ENCODE data around the gene SNX9. TPM values are rescaled to one million over a fixed set of nuclear protein-coding genes. Genes with fewer than 3 reads are reported as not detected.

Gene SNX9
- total RNA-seq, 1 donor from 2014 or later, result 36.0 TPM

DNA sequence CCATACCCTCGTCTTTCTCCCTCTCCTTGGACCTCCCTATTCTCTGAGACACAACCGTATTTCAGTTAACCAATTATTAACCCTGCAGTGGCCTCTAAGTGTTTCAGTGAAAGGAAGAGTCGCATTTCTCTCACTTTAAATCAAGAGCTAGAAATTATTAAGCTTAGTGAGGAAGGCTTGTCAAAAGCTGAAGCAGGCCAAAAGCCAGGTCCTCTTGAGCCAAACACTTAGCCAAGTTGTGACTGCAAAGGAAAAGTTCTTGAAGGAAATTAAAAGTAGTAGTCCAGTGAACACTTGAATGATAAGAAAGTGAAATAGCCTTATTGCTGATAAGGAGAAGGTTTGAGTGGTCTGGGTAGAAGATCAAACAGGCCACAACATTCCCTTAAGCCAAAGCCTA lies 58.3 kb downstream of the SNX9 start:
- H3K4me3 Mint-ChIP-seq (ENCODE audit: unreplicated experiment), result no peak overlapping the region
- H3K27ac ChIP-seq (ENCODE audit: low read depth, low read length), result no peak overlapping the region
- no peak overlapping the region for H2AFZ ChIP-seq (ENCODE audit: low read depth, low read length)
- H3K4me2 ChIP-seq (ENCODE audit: low read length), result no peak overlapping the region
- H3K9me3 ChIP-seq (ENCODE audit: insufficient read depth, low read depth, low read length), result no peaks in the 10 kb centered on the region
- no peak overlapping the region for H3K9ac ChIP-seq (ENCODE audit: low read length)
- H3K36me3 Mint-ChIP-seq (ENCODE audit: low read depth, unreplicated experiment), result peaks cover 29% of the 10 kb centered on the region
- H3K4me1 Mint-ChIP-seq (ENCODE audit: low read depth, unreplicated experiment), result peaks cover 6% of the 10 kb centered on the region
- no peaks in the 10 kb centered on the region for H3K79me2 ChIP-seq (ENCODE audit: insufficient read depth, low read length)
- H3K4me3 ChIP-seq (ENCODE audit: insufficient read depth, low read depth, low read length), result no peak overlapping the region
- no peaks in the 10 kb centered on the region for H3K9me3 Mint-ChIP-seq (ENCODE audit: unreplicated experiment)
- DNase-seq (ENCODE audit: low read depth) (no peak), FAIRE-seq (no peak)
- H3K27me3 ChIP-seq (ENCODE audit: insufficient read depth, low read length), result no peaks in the 10 kb centered on the region
- TF ChIP-seq, protein P1, sequence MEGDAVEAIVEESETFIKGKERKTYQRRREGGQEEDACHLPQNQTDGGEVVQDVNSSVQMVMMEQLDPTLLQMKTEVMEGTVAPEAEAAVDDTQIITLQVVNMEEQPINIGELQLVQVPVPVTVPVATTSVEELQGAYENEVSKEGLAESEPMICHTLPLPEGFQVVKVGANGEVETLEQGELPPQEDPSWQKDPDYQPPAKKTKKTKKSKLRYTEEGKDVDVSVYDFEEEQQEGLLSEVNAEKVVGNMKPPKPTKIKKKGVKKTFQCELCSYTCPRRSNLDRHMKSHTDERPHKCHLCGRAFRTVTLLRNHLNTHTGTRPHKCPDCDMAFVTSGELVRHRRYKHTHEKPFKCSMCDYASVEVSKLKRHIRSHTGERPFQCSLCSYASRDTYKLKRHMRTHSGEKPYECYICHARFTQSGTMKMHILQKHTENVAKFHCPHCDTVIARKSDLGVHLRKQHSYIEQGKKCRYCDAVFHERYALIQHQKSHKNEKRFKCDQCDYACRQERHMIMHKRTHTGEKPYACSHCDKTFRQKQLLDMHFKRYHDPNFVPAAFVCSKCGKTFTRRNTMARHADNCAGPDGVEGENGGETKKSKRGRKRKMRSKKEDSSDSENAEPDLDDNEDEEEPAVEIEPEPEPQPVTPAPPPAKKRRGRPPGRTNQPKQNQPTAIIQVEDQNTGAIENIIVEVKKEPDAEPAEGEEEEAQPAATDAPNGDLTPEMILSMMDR (IDR thresholded peaks at IDR 0.05; ENCODE audit: insufficient read depth, low read depth, low read length), result no peak
- TF ChIP-seq EZH2 (IDR thresholded peaks at IDR 0.05; ENCODE audit: insufficient read depth, low read length), result no peak
- peaks cover 27% of the 10 kb centered on the region for H3K36me3 ChIP-seq (ENCODE audit: insufficient read depth, low read length)
- no peaks in the 10 kb centered on the region for H3K4me1 ChIP-seq (ENCODE audit: insufficient read depth, low read length)
- no peaks in the 10 kb centered on the region for H3K27me3 Mint-ChIP-seq (ENCODE audit: low read depth, unreplicated experiment)
- H4K20me1 ChIP-seq (ENCODE audit: insufficient read depth, low read length), result peaks cover 24% of the 10 kb centered on the region
- H3K27ac Mint-ChIP-seq (ENCODE audit: unreplicated experiment), result no peak overlapping the region

DNA sequence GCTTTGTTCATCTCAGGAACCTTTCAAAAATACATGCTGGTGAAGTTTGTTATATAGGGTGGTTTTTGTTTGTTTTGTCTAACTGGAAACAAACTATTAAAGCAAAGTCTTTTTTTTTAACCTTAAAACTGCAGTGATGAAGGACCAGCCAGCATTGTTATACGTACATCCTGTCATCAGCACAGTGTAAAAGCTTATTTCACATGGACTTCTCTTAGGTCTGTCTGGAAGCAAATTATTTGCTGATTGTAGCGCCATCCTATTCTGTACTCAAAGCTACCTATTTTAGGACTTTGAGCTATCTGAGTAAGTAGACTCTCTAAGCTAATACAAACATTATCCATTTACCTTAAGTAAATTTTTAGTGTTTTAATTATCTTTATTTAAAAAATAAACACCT lies 61.7 kb downstream of the SNX9 start:
- H4K20me1 ChIP-seq (ENCODE audit: insufficient read depth, low read length), result peaks cover 24% of the 10 kb centered on the region
- no peak overlapping the region for H3K4me3 Mint-ChIP-seq (ENCODE audit: unreplicated experiment)
- H3K79me2 ChIP-seq (ENCODE audit: insufficient read depth, low read length), result no peaks in the 10 kb centered on the region

GRCh38 chr6:157885211-157885788 lies 62.3 kb downstream of the SNX9 start:
- no peak for FAIRE-seq
- Histone ChIP-seq H3K27me3 (ENCODE audit: insufficient read depth, low read length) (no peaks in the 10 kb centered on the region), H3K79me2 (ENCODE audit: insufficient read depth, low read length) (no peaks in the 10 kb centered on the region), H3K4me1 (ENCODE audit: insufficient read depth, low read length) (no peaks in the 10 kb centered on the region), H2AFZ (ENCODE audit: low read depth, low read length) (no peak overlapping the region), H3K4me2 (ENCODE audit: low read length) (no peak overlapping the region), H4K20me1 (ENCODE audit: insufficient read depth, low read length) (peaks cover 20% of the 10 kb centered on the region), H3K36me3 (ENCODE audit: insufficient read depth, low read length) (peaks cover 31% of the 10 kb centered on the region), H3K9ac (ENCODE audit: low read length) (no peak overlapping the region), H3K4me3 (ENCODE audit: insufficient read depth, low read depth, low read length) (no peak overlapping the region), H3K9me3 (ENCODE audit: insufficient read depth, low read depth, low read length) (no peaks in the 10 kb centered on the region), H3K27ac (ENCODE audit: low read depth, low read length) (no peak overlapping the region)
- TF ChIP-seq, protein P1 (IDR thresholded peaks at IDR 0.05; ENCODE audit: insufficient read depth, low read depth, low read length), result no peak
- no peak for TF ChIP-seq EZH2 (IDR thresholded peaks at IDR 0.05; ENCODE audit: insufficient read depth, low read length)
- Mint-ChIP-seq H3K4me1 (ENCODE audit: low read depth, unreplicated experiment) (peaks cover 4% of the 10 kb centered on the region), H3K4me3 (ENCODE audit: unreplicated experiment) (no peak overlapping the region), H3K27me3 (ENCODE audit: low read depth, unreplicated experiment) (no peaks in the 10 kb centered on the region), H3K36me3 (ENCODE audit: low read depth, unreplicated experiment) (peaks cover 42% of the 10 kb centered on the region), H3K27ac (ENCODE audit: unreplicated experiment) (no peak overlapping the region), H3K9me3 (ENCODE audit: unreplicated experiment) (no peaks in the 10 kb centered on the region)
- no peak for DNase-seq (ENCODE audit: low read depth)

More for the DNA sequence above, 61.7 kb downstream of the SNX9 start:
- Histone ChIP-seq H3K36me3 (ENCODE audit: insufficient read depth, low read length) (peaks cover 31% of the 10 kb centered on the region), H3K27ac (ENCODE audit: low read depth, low read length) (no peak overlapping the region), H3K4me2 (ENCODE audit: low read length) (no peak overlapping the region), H3K27me3 (ENCODE audit: insufficient read depth, low read length) (no peaks in the 10 kb centered on the region), H3K4me1 (ENCODE audit: insufficient read depth, low read length) (no peaks in the 10 kb centered on the region), H3K9ac (ENCODE audit: low read length) (no peak overlapping the region), H2AFZ (ENCODE audit: low read depth, low read length) (no peak overlapping the region), H3K9me3 (ENCODE audit: insufficient read depth, low read depth, low read length) (no peaks in the 10 kb centered on the region), H3K4me3 (ENCODE audit: insufficient read depth, low read depth, low read length) (no peak overlapping the region)
- H3K4me1 Mint-ChIP-seq (ENCODE audit: low read depth, unreplicated experiment), result peaks cover 7% of the 10 kb centered on the region
- DNase-seq (ENCODE audit: low read depth), result no peak
- H3K27ac Mint-ChIP-seq (ENCODE audit: unreplicated experiment), result no peak overlapping the region
- H3K27me3 Mint-ChIP-seq (ENCODE audit: low read depth, unreplicated experiment), result no peaks in the 10 kb centered on the region
- peaks cover 40% of the 10 kb centered on the region for H3K36me3 Mint-ChIP-seq (ENCODE audit: low read depth, unreplicated experiment)
- TF ChIP-seq, protein P1 (IDR thresholded peaks at IDR 0.05; ENCODE audit: insufficient read depth, low read depth, low read length), result no peak
- TF ChIP-seq EZH2 (IDR thresholded peaks at IDR 0.05; ENCODE audit: insufficient read depth, low read length), result no peak
- H3K9me3 Mint-ChIP-seq (ENCODE audit: unreplicated experiment), result no peaks in the 10 kb centered on the region
- FAIRE-seq, result no peak
